LHCN-M2 (cell line): Measurements from ENCODE around the gene PPEF2. TPM values are rescaled to one million over a fixed set of nuclear protein-coding genes. Genes with fewer than 3 reads are reported as not detected.

ENCODE experiments used
- DNase-seq: peaks from one replicate; pipeline ENCODE4 v3.0.0-alpha.2; 2012; ENCODE audit warnings: low read depth
- total RNA-seq: library from RNA; depleted of rRNA; stranded (reverse); fragments of >200 nt; gene quantifications from 2 replicates; pipeline ENCODE4 v1.2.3, GENCODE V29; 2014; rRNA removed

Gene PPEF2
- total RNA-seq, 1 experiment from 2014 or later, result 0.06 TPM

DNA sequence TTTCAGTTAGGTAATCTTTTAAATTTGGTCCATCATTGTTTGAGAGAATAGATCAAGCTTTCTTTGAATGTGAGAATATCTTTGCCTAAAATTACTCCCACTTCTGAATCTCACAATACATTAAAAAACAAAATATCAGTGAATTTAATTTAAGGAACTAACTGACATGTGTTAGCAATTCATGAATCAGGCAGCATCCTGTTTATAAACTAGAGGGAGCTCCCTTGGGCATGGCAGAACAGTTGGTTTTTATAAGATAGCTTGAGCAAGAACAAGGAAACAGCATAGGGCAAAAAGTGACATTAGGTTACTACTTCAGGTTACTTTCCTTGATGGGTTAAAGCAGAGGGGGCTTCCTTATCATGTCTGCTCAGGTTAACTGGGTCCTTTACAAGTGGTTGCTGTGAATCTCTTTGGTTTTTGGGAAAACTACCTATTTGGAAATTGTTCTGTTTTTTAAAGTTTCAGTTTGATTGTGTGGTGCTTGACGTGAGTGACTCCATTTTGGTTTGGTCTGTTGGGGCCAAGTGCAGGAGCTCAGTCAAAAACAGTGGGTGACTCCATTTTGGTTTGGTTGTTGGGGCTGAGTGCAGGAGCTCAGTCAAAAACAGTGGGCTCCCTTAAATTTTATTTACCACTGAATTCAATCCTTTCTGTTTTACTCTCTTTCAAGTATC lies 68.0 kb downstream of the PPEF2 start:
- peak; percentile 36 for DNase-seq

GRCh38 chr4:75831856-75832405 lies 70.3 kb downstream of the PPEF2 start:
- no peak for DNase-seq

- DNase-seq, result no peak
Measured at GRCh38 chr4:75830906-75831305, 71.3 kb downstream of the PPEF2 start.

GRCh38 chr4:75823812-75824211 lies 78.4 kb downstream of the PPEF2 start:
- no peak for DNase-seq

DNA sequence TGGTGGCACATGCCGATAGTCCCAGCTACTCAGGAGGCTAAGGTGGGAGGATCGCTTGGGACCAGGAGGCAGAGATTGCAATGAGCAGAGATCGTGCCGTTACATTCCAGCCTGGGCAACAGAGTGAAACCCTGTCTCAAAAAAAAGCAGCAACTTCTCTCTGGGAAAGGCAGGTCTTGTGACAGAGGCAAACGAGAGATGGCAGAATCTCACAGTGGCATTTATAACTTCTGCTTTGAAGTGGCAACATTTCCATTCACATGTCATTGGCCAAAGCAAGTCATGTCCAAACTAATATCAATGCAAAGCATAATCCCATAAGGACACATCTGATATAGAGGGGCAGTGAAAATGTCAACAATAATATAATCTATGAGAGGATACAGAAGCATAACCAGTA lies 79.8 kb downstream of the PPEF2 start:
- DNase-seq, result no peak

DNA sequence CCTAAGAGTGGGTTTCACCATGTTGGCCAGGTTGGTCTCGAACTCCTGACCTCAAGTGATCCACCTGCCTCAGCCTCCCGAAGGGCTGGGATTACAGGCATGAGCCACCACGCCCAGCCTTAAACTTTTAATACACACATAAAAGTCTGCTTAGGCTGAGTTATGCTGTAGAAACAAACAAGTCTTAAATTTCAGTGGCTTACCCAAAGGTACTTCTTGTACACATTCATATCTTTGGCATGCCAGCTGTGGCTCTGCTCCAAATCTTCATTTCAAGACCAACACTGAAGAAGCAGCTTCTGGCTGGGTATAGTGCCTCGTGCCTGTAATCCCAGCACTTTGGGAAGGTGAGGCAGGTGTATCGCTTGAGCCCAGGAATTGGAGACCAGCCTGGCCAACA lies 80.3 kb downstream of the PPEF2 start:
- DNase-seq, result peak; percentile 27

- DNase-seq, result no peak
Measured at GRCh38 chr4:75821216-75821615, 81.0 kb downstream of the PPEF2 start.

DNA sequence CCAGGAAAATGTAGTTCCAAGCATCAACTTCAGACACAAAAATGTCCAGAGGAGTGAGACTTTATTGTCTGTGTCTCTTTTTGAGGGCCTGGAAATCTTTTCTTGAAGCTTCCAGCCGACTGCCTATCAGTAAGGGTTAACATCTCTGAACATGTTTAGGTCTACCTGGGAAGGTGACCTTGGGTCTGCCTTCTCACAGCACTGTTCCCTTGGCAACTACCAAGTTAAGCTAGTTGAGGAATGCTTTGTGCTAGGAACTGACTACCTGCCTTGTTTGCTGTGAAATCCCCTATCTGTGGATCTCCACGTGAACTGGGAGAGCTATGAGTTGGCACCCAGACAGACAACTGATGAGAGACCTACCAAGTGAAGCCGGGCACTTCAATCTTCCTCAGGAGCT lies 81.6 kb downstream of the PPEF2 start:
- DNase-seq, result no peak

DNA sequence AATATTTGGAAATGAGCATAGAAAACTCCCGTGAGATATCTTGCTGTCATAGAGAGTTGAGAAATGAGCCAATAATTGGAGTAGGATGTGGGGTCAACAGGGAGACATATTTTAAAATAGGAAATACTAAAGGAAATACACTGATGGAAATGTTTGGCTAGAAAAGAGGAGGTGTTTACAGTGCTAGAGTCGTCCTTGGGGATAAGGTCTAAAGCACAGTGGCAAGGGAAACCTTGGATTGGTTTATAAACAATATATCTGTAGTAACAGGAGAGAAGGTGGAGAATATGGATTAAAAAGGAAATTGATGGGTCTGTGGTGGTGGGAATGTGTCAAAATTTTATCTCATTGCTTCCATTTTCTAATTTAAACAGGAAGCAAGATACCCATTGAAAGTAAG lies 82.1 kb downstream of the PPEF2 start:
- no peak for DNase-seq

DNA sequence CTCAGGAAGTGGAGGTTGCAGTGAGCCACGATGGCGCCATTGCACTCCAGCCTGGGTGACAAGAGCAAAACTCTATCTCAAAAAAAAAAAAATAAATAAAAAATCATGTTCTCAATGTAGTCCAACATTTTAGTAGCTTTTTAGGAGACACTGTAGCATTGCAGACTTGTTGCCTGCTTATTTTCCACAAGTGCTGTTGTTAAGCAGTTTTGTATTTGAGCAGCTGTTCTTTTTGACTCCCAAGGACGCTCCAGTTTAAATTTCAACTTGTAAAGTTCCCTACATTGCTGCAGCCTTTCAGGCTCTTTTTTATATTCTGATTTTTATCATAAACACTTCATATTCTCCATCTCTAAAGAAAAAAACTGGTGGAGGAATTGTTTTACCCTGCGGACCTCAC lies 83.1 kb downstream of the PPEF2 start:
- no peak for DNase-seq

GRCh38 chr4:75817901-75818300 lies 84.4 kb downstream of the PPEF2 start:
- no peak for DNase-seq

Other genes with a start within 250 kb of the PPEF2 start
- 181 and 184 TPM in 2 replicates for gene G3BP2, start 229.0 kb downstream of the PPEF2 start, total RNA-seq
- 81.7 and 94.9 TPM in 2 replicates for gene USO1, start 177.9 kb downstream of the PPEF2 start, total RNA-seq
- gene NAAA, start 38.6 kb upstream of the PPEF2 start, total RNA-seq, result 21.3 and 24.4 TPM in 2 replicates
- 36.9 and 39.7 TPM in 2 replicates for gene SDAD1, start 88.5 kb upstream of the PPEF2 start, total RNA-seq
- gene CXCL9, start 105.1 kb upstream of the PPEF2 start, total RNA-seq, result not detected in 2 replicates
- gene CXCL10, start 121.0 kb upstream of the PPEF2 start, total RNA-seq, result not detected in 2 replicates
- gene CXCL11, start 133.6 kb upstream of the PPEF2 start, total RNA-seq, result 0.40 TPM in 1 of 2 replicates, not detected in the other
- gene ART3, start 172.3 kb upstream of the PPEF2 start, total RNA-seq, result not detected in 2 replicates
- 42.4 and 48.2 TPM in 2 replicates for gene NUP54, start 245.9 kb upstream of the PPEF2 start, total RNA-seq